ENCODE results near the gene TMEM178A. TPM values are rescaled to one million over a fixed set of nuclear protein-coding genes. Genes with fewer than 3 reads are reported as not detected.

The TMEM178A gene
- total RNA-seq, 4 donors from 2014 or later, result 0.29 to 0.38 TPM; not detected in 2

DNA sequence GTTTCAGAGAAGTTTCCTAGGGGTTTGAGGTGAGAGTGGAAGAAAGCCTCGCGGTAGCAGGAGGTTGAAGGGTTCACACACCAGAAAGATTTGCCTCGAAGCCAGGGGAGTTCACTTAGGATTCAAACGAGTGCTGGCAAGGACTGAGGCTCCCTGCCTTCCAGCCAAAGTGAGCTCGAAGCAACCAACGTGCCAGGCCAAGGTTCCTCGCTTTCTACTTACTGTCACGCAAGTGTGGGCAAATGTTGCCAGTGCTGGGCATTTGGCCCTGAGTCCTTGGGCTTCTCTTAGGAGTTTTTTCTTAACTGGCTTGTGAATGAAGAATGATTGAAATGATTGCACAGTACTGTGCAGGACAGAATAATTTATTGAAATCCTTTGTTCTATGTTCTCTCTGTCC lies 53.6 kb downstream of the TMEM178A start:
- H3K27me3 ChIP-seq, result peaks cover 0 to 10% (median 0%) of the 10 kb centered on the region in 4 donors
- no peaks in the 10 kb centered on the region for H3K9me3 ChIP-seq
- TF ChIP-seq POLR2A (IDR thresholded peaks at IDR 0.05) (no peak), CTCF (IDR thresholded peaks at IDR 0.05) (no peak)
- DNase-seq, result no peak
- no peak overlapping the region for H3K4me3 ChIP-seq
- H3K36me3 ChIP-seq, result no peaks in the 10 kb centered on the region
- no peak overlapping the region for H3K27ac ChIP-seq
- peaks cover 0 to 20% (median 0%) of the 10 kb centered on the region in 3 donors for H3K4me1 ChIP-seq
- WGBS, 2 donors, result 32 to 60% methylated on average over 6 to 8 of the region's 8 CpGs
- intact Hi-C loops (cut with DNase I), result no loop called here

DNA sequence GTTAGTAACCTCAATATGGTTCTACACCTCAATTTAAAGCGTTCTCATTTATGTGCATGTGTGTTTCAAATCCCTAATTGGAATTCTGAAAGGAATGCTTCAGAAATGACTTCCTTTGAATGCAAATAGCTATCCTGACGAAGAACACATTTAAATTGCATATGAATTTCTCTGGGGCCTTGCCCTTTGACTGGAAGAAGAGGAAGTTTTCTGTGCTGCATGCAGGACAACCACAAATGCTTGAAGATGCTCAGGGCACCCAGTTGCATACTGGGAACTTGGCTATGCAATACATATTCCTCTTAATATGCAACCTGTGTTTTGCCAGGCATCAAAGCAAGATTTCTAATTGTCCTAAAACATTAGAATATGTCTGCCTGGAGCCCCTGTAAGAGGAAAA lies 55.3 kb downstream of the TMEM178A start:
- H3K9me3 ChIP-seq, result no peaks in the 10 kb centered on the region
- peaks cover 0 to 25% (median 0%) of the 10 kb centered on the region in 3 donors for H3K4me1 ChIP-seq
- no peak for DNase-seq
- intact Hi-C loops (cut with DNase I), result no loop called here
- H3K4me3 ChIP-seq, result no peak overlapping the region
- TF ChIP-seq POLR2A (IDR thresholded peaks at IDR 0.05) (no peak), CTCF (IDR thresholded peaks at IDR 0.05) (no peak)
- WGBS, 2 donors, result 81 to 84% methylated on average over 2 of the region's 2 CpGs
- H3K27me3 ChIP-seq, result peaks cover 0 to 10% (median 0%) of the 10 kb centered on the region in 4 donors
- H3K36me3 ChIP-seq, result no peaks in the 10 kb centered on the region
- H3K27ac ChIP-seq, result no peak overlapping the region

DNA sequence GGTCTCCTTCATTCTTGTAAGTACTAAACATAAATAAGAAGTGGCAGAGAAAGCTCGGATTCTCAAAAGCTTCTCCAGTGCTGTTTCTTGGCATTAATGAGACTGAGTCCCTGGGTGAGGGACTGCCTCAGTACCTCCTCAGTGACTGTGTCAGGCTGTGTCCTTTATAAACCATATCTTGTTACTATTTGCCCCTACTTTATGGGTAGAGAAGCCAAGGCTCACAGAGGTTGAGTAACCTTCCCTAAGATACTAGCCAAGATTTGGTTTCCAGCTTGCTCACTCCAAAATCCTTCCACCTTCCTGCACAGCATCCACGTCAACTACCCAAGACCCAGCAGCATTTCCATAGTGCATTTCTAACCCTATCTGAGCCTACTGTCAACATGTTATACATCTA lies 57.8 kb downstream of the TMEM178A start:
- 69 to 73% methylated on average over 2 of the region's 2 CpGs for WGBS, 2 donors
- no peaks in the 10 kb centered on the region for H3K36me3 ChIP-seq
- intact Hi-C loops (cut with DNase I), result no loop called here
- H3K4me1 ChIP-seq, result peaks cover 0 to 20% (median 0%) of the 10 kb centered on the region in 3 donors
- H3K4me3 ChIP-seq, result no peak overlapping the region
- no peaks in the 10 kb centered on the region for H3K9me3 ChIP-seq
- H3K27ac ChIP-seq, result no peak overlapping the region
- DNase-seq, result no peak
- no peak for TF ChIP-seq CTCF (IDR thresholded peaks at IDR 0.05)
- TF ChIP-seq POLR2A (IDR thresholded peaks at IDR 0.05), result no peak
- peaks cover 0 to 10% (median 0%) of the 10 kb centered on the region in 4 donors for H3K27me3 ChIP-seq

GRCh38 chr2:39723946-39724827 lies 58.5 kb downstream of the TMEM178A start:
- H3K9me3 ChIP-seq, result no peaks in the 10 kb centered on the region

More at GRCh38 chr2:39723946-39724827, 58.5 kb downstream of the TMEM178A start:
- Histone ChIP-seq H3K27ac (no peak overlapping the region), H3K27me3 (peaks cover 0 to 10% (median 0%) of the 10 kb centered on the region in 4 donors), H3K4me3 (no peak overlapping the region), H3K36me3 (no peaks in the 10 kb centered on the region), H3K4me1 (peaks cover 0 to 13% (median 0%) of the 10 kb centered on the region in 3 donors)
- WGBS, 2 donors, result 57 to 68% methylated on average over 9 of the region's 9 CpGs
- DNase-seq, result no peak
- TF ChIP-seq CTCF (IDR thresholded peaks at IDR 0.05), result no peak
- TF ChIP-seq POLR2A (IDR thresholded peaks at IDR 0.05), result no peak
- intact Hi-C loops (cut with DNase I), result no loop called here
